Immature natural killer cell (primary cell): ENCODE measurements around the gene NCBP2L. TPM values are rescaled to one million over a fixed set of nuclear protein-coding genes. Genes with fewer than 3 reads are reported as not detected.
A peak's percentile ranks its signal among the peaks of the same experiment; 100 is the strongest.

Experiments used
- DNase-seq, 3 donors: peaks; one replicate each; pipeline ENCODE4 v3.0.0; 2022; ENCODE audit warnings: mixed read lengths in 1 of 3
- H3K27ac Mint-ChIP-seq, 6 donors: one replicate each; pipeline ENCODE4 v1.8.0; 2020; ENCODE audit warnings: mixed read lengths in 6 of 6, mild to moderate bottlenecking in 5 of 6, inconsistent platforms in 4 of 6, moderate library complexity in 3 of 6
- H3K27me3 Mint-ChIP-seq, 3 donors: one replicate each; pipeline ENCODE4 v1.8.0; 2020 to 2021; ENCODE audit warnings: low read depth in 3 of 3, mild to moderate bottlenecking in 3 of 3, mixed read lengths in 3 of 3, moderate library complexity in 3 of 3, inconsistent platforms in 1 of 3
- H3K36me3 Mint-ChIP-seq, 3 donors: one replicate each; pipeline ENCODE4 v1.8.0; 2020; ENCODE audit warnings: mixed read lengths in 3 of 3, inconsistent platforms in 2 of 3, mild to moderate bottlenecking in 2 of 3
- H3K4me1 Mint-ChIP-seq, 2 donors: one replicate each; pipeline ENCODE4 v1.8.0; 2020; ENCODE audit warnings: inconsistent platforms in 2 of 2, mild to moderate bottlenecking in 2 of 2, mixed read lengths in 2 of 2, moderate library complexity in 1 of 2
- H3K4me3 Mint-ChIP-seq, 5 donors: one replicate each; pipeline ENCODE4 v1.8.0; 2020; ENCODE audit warnings: mild to moderate bottlenecking in 5 of 5, mixed read lengths in 5 of 5, inconsistent platforms in 3 of 5, moderate library complexity in 3 of 5
- H3K9me3 Mint-ChIP-seq, 6 donors: one replicate each; pipeline ENCODE4 v1.8.0; 2020; ENCODE audit warnings: mild to moderate bottlenecking in 6 of 6, mixed read lengths in 6 of 6, inconsistent platforms in 4 of 6, moderate library complexity in 3 of 6
- polyA plus RNA-seq, 3 donors: library from polyadenylated mRNA; unstranded; fragments of 300-500 nt; fragmentation: Illumina TruSeq; gene quantifications; one replicate each; pipeline ENCODE4 v1.2.3, GENCODE V29; 2021

NCBP2L gene
- polyA plus RNA-seq, 3 donors from 2014 or later: not detected

- Mint-ChIP-seq H3K4me3 (peak overlapping the region; percentile 71 to 88 (median 79)), H3K36me3 (peaks cover 0 to 4% (median 0%) of the 10 kb centered on the region in 3 donors), H3K27me3 (peaks cover 10 to 19% (median 12%) of the 10 kb centered on the region in 3 donors), H3K27ac (peak overlapping the region; percentile 80 to 99 (median 94)), H3K9me3 (peaks cover 0 to 3% (median 0%) of the 10 kb centered on the region in 6 donors), H3K4me1 (peaks cover 26 to 39% of the 10 kb centered on the region in 2 donors)
- DNase-seq: no peak
Observed at GRCh38 chrX:107741404-107741790, 36.1 kb upstream of the NCBP2L start.

- H3K4me3 Mint-ChIP-seq: peak overlapping the region; percentile 71 to 88 (median 79)
- H3K27me3 Mint-ChIP-seq: peaks cover 11 to 22% (median 12%) of the 10 kb centered on the region in 3 donors
- peaks cover 0 to 3% (median 0%) of the 10 kb centered on the region in 6 donors for H3K9me3 Mint-ChIP-seq
- no peak for DNase-seq
- peaks cover 0 to 4% (median 0%) of the 10 kb centered on the region in 3 donors for H3K36me3 Mint-ChIP-seq
- H3K4me1 Mint-ChIP-seq: peaks cover 26 to 39% of the 10 kb centered on the region in 2 donors
- H3K27ac Mint-ChIP-seq: peak overlapping the region; percentile 80 to 99 (median 94)
Observed at GRCh38 chrX:107742700-107743191, 34.8 kb upstream of the NCBP2L start.

- Mint-ChIP-seq H3K4me3 (no peak overlapping the region), H3K9me3 (peaks cover 0 to 3% (median 0%) of the 10 kb centered on the region in 6 donors), H3K27ac (peak overlapping the region in 1 of 6 donors; percentile 49), H3K27me3 (peaks cover 11 to 25% (median 12%) of the 10 kb centered on the region in 3 donors), H3K4me1 (peaks cover 26 to 39% of the 10 kb centered on the region in 2 donors), H3K36me3 (peaks cover 0 to 4% (median 0%) of the 10 kb centered on the region in 3 donors)
- DNase-seq: no peak
Observed at GRCh38 chrX:107743995-107744394, 33.5 kb upstream of the NCBP2L start.

GRCh38 chrX:107744868-107745267, 32.7 kb upstream of the NCBP2L start:
- no peak for DNase-seq
- Mint-ChIP-seq H3K9me3 (peaks cover 0 to 3% (median 0%) of the 10 kb centered on the region in 6 donors), H3K36me3 (peaks cover 0 to 4% (median 0%) of the 10 kb centered on the region in 3 donors), H3K27ac (peak overlapping the region in 1 of 6 donors; percentile 53), H3K4me1 (peaks cover 26 to 37% of the 10 kb centered on the region in 2 donors), H3K4me3 (peak overlapping the region in 1 of 5 donors; percentile 36), H3K27me3 (peaks cover 11 to 23% (median 12%) of the 10 kb centered on the region in 3 donors)

- Mint-ChIP-seq H3K4me3 (no peak overlapping the region), H3K27me3 (peaks cover under 1 to 12% (median 2%) of the 10 kb centered on the region in 3 donors), H3K9me3 (no peaks in the 10 kb centered on the region), H3K36me3 (no peaks in the 10 kb centered on the region), H3K27ac (no peak overlapping the region), H3K4me1 (peaks cover 5 to 12% of the 10 kb centered on the region in 2 donors)
- DNase-seq: no peak
Observed at GRCh38 chrX:107747596-107748161, 29.9 kb upstream of the NCBP2L start.

GRCh38 chrX:107748506-107748905, 29.0 kb upstream of the NCBP2L start:
- Mint-ChIP-seq H3K4me3 (no peak overlapping the region), H3K9me3 (no peaks in the 10 kb centered on the region), H3K27ac (no peak overlapping the region), H3K27me3 (peaks cover 0 to 9% (median 2%) of the 10 kb centered on the region in 3 donors), H3K4me1 (peaks cover 0 to 7% of the 10 kb centered on the region in 2 donors), H3K36me3 (no peaks in the 10 kb centered on the region)
- no peak for DNase-seq

GRCh38 chrX:107750263-107750662, 27.3 kb upstream of the NCBP2L start:
- Mint-ChIP-seq H3K4me3 (no peak overlapping the region), H3K27me3 (peaks cover 0 to 13% (median 2%) of the 10 kb centered on the region in 3 donors), H3K9me3 (no peaks in the 10 kb centered on the region), H3K36me3 (no peaks in the 10 kb centered on the region), H3K4me1 (peaks cover 0 to 4% of the 10 kb centered on the region in 2 donors), H3K27ac (no peak overlapping the region)
- no peak for DNase-seq

GRCh38 chrX:107750861-107751445, 26.6 kb upstream of the NCBP2L start:
- H3K36me3 Mint-ChIP-seq: no peaks in the 10 kb centered on the region
- no peak for DNase-seq
- peaks cover 0 to 14% (median 2%) of the 10 kb centered on the region in 3 donors for H3K27me3 Mint-ChIP-seq
- H3K4me3 Mint-ChIP-seq: no peak overlapping the region
- H3K9me3 Mint-ChIP-seq: no peaks in the 10 kb centered on the region
- peaks cover 0 to 4% of the 10 kb centered on the region in 2 donors for H3K4me1 Mint-ChIP-seq
- H3K27ac Mint-ChIP-seq: no peak overlapping the region

- Mint-ChIP-seq H3K4me1 (peaks cover 0 to 1% of the 10 kb centered on the region in 2 donors), H3K9me3 (no peaks in the 10 kb centered on the region)
Observed at GRCh38 chrX:107752043-107752442, 25.5 kb upstream of the NCBP2L start.

GRCh38 chrX:107752714-107753113, 24.8 kb upstream of the NCBP2L start:
- Mint-ChIP-seq H3K4me1 (peaks cover 0 to 2% of the 10 kb centered on the region in 2 donors), H3K36me3 (no peaks in the 10 kb centered on the region), H3K9me3 (no peaks in the 10 kb centered on the region), H3K27ac (no peak overlapping the region), H3K27me3 (peaks cover 0 to 12% (median 0%) of the 10 kb centered on the region in 3 donors), H3K4me3 (no peak overlapping the region)
- no peak for DNase-seq

More at GRCh38 chrX:107752043-107752442, 25.5 kb upstream of the NCBP2L start:
- Mint-ChIP-seq H3K4me3 (no peak overlapping the region), H3K27me3 (peaks cover 0 to 14% (median 0%) of the 10 kb centered on the region in 3 donors), H3K36me3 (no peaks in the 10 kb centered on the region), H3K27ac (peak overlapping the region in 1 of 6 donors; percentile 37)
- no peak for DNase-seq

- Mint-ChIP-seq H3K4me1 (peaks cover 0 to 7% of the 10 kb centered on the region in 2 donors), H3K27ac (no peak overlapping the region), H3K27me3 (peaks cover 0 to 10% (median 0%) of the 10 kb centered on the region in 3 donors), H3K9me3 (no peaks in the 10 kb centered on the region), H3K36me3 (no peaks in the 10 kb centered on the region), H3K4me3 (no peak overlapping the region)
- DNase-seq: no peak
Observed at GRCh38 chrX:107753187-107753586, 24.3 kb upstream of the NCBP2L start.

GRCh38 chrX:107755721-107756120, 21.8 kb upstream of the NCBP2L start:
- DNase-seq: no peak
- Mint-ChIP-seq H3K36me3 (no peaks in the 10 kb centered on the region), H3K27me3 (peaks cover 0 to 6% (median 0%) of the 10 kb centered on the region in 3 donors), H3K9me3 (no peaks in the 10 kb centered on the region), H3K27ac (no peak overlapping the region), H3K4me1 (peaks cover 0 to 8% of the 10 kb centered on the region in 2 donors), H3K4me3 (no peak overlapping the region)

GRCh38 chrX:107758231-107758766, 19.2 kb upstream of the NCBP2L start:
- DNase-seq: no peak
- H3K36me3 Mint-ChIP-seq: no peaks in the 10 kb centered on the region
- no peaks in the 10 kb centered on the region for H3K9me3 Mint-ChIP-seq
- peaks cover 0 to 7% of the 10 kb centered on the region in 2 donors for H3K4me1 Mint-ChIP-seq
- no peak overlapping the region for H3K4me3 Mint-ChIP-seq
- peaks cover 0 to 6% (median 0%) of the 10 kb centered on the region in 3 donors for H3K27me3 Mint-ChIP-seq
- peak overlapping the region in 1 of 6 donors; percentile 42 for H3K27ac Mint-ChIP-seq
